Endodermal cell (in vitro differentiated cells): ENCODE data around the gene TGFBI. TPM values are rescaled to one million over a fixed set of nuclear protein-coding genes. Genes with fewer than 3 reads are reported as not detected.
A peak's percentile ranks its signal among the peaks of the same experiment; 100 is the strongest.

Source experiments
- DNase-seq: peaks from one replicate; pipeline ENCODE4 v3.0.0-alpha.2; 2017
- H3K27ac ChIP-seq: 2 replicates; pipeline ENCODE4 v1.5.1; 2013; ENCODE audit warnings: mild to moderate bottlenecking, low read depth, low read length, moderate library complexity
- H3K27me3 ChIP-seq: 2 replicates; pipeline ENCODE4 v1.6.1; 2013; ENCODE audit warnings: mild to moderate bottlenecking, low read length, moderate library complexity; ENCODE audit not compliant: insufficient read depth, control insufficient read depth, poor library complexity, severe bottlenecking
- H3K36me3 ChIP-seq: 2 replicates; pipeline ENCODE4 v1.7.0; 2013; ENCODE audit warnings: mild to moderate bottlenecking, low read length, moderate library complexity; ENCODE audit not compliant: control insufficient read depth, insufficient read depth
- H3K4me1 ChIP-seq: one replicate; pipeline ENCODE4 v1.7.0; 2013; ENCODE audit warnings: low read length; ENCODE audit not compliant: control insufficient read depth, insufficient read depth
- H3K4me3 ChIP-seq: 2 replicates; pipeline ENCODE4 v1.5.1; 2013; ENCODE audit warnings: mild to moderate bottlenecking, low read length, moderate library complexity
- H3K9ac ChIP-seq: 2 replicates; pipeline ENCODE4 v1.6.1; 2013; ENCODE audit warnings: mild to moderate bottlenecking, low read length, moderate library complexity; ENCODE audit not compliant: poor library complexity, severe bottlenecking; ENCODE audit errors: extremely low read depth
- H3K9me3 ChIP-seq: 2 replicates; pipeline ENCODE4 v1.6.1; 2013; ENCODE audit warnings: mild to moderate bottlenecking, low read length, moderate library complexity; ENCODE audit not compliant: control insufficient read depth
- H3K27ac Mint-ChIP-seq: 2 replicates; pipeline ENCODE4 v1.8.0; 2020; ENCODE audit warnings: mixed read lengths
- H3K27me3 Mint-ChIP-seq: 2 replicates; pipeline ENCODE4 v1.8.0; 2021; ENCODE audit warnings: mild to moderate bottlenecking, mixed read lengths; ENCODE audit not compliant: insufficient read depth
- H3K36me3 Mint-ChIP-seq: 2 replicates; pipeline ENCODE4 v1.8.0; 2020; ENCODE audit warnings: low read depth, mixed read lengths
- H3K4me1 Mint-ChIP-seq: 2 replicates; pipeline ENCODE4 v1.8.0; 2020; ENCODE audit warnings: mixed read lengths
- H3K4me3 Mint-ChIP-seq: 2 replicates; pipeline ENCODE4 v1.8.0; 2020; ENCODE audit warnings: mild to moderate bottlenecking, moderate library complexity, mixed read lengths
- H3K9me3 Mint-ChIP-seq: 2 replicates; pipeline ENCODE4 v1.8.0; 2020; ENCODE audit warnings: mild to moderate bottlenecking, mixed read lengths
- CTCF ChIP-seq: fragments of 200-600 bp; sonication (generic); conservative IDR thresholded peaks from 2 replicates; pipeline ENCODE4 v1.5.0; 2021; ENCODE audit warnings: antibody characterized with exemption, mild to moderate bottlenecking
- WGBS, 2 experiments: methylation state at CpG; one replicate each; pipeline versions ENCODE4 v1.1.5 to v1.1.7; 2013; ENCODE audit warnings: missing lambda C conversion rate in 2 of 2, mixed read lengths in 1 of 2; ENCODE audit not compliant: insufficient coverage in 1 of 2, insufficient read length in 1 of 2; 5-methylcytosine and 5-hydroxymethylcytosine counted together
- total RNA-seq, 2 donors: library from RNA; stranded (reverse); fragmentation: NEBNext Ultra II Directional in 1 of 2; extraction: Animal tissue kit (Norgen Biotek cat#: 25700) in 1 of 2; gene quantifications; 2 replicates in 1 of 2; 3 replicates in 1 of 2; pipeline ENCODE4 v1.2.1, GENCODE V29; 2021

TGFBI gene
- total RNA-seq, 2 donors from 2014 or later: 2.8 to 4.9 TPM

GRCh38 chr5:136028090-136028489 lies 698 bp upstream of the TGFBI start:
- Mint-ChIP-seq H3K4me1 (peaks cover 9% of the 10 kb centered on the region), H3K4me3 (peak overlapping the region; percentile 59), H3K36me3 (no peaks in the 10 kb centered on the region), H3K27me3 (peaks cover 85% of the 10 kb centered on the region), H3K9me3 (no peaks in the 10 kb centered on the region), H3K27ac (no peak overlapping the region)
- Histone ChIP-seq H3K9ac (no peak overlapping the region), H3K27ac (no peak overlapping the region), H3K27me3 (peaks cover 65% of the 10 kb centered on the region), H3K36me3 (no peaks in the 10 kb centered on the region), H3K9me3 (no peaks in the 10 kb centered on the region), H3K4me3 (no peak overlapping the region), H3K4me1 (no peaks in the 10 kb centered on the region)
- 42 to 43% methylated on average over 1 to 3 of the region's 3 CpGs for WGBS, 2 experiments
- TF ChIP-seq CTCF: no peak
- DNase-seq: peak; percentile 46

GRCh38 chr5:136030252-136030651 lies 1.5 kb downstream of the TGFBI start:
- peaks cover 70% of the 10 kb centered on the region for H3K27me3 Mint-ChIP-seq
- no peak overlapping the region for H3K4me3 Mint-ChIP-seq
- H3K4me1 ChIP-seq: no peaks in the 10 kb centered on the region

GRCh38 chr5:136030956-136031611 lies 2.3 kb downstream of the TGFBI start:
- H3K4me3 Mint-ChIP-seq: no peak overlapping the region
- peak; percentile 26 for DNase-seq
- Histone ChIP-seq H3K27me3 (peaks cover 52% of the 10 kb centered on the region), H3K4me3 (no peak overlapping the region), H3K9me3 (no peaks in the 10 kb centered on the region), H3K9ac (no peak overlapping the region), H3K4me1 (no peaks in the 10 kb centered on the region), H3K36me3 (no peaks in the 10 kb centered on the region), H3K27ac (no peak overlapping the region)
- peaks cover 9% of the 10 kb centered on the region for H3K4me1 Mint-ChIP-seq
- no peaks in the 10 kb centered on the region for H3K36me3 Mint-ChIP-seq
- 85 to 92% methylated on average over 7 to 8 of the region's 8 CpGs for WGBS, 2 experiments
- no peaks in the 10 kb centered on the region for H3K9me3 Mint-ChIP-seq
- H3K27me3 Mint-ChIP-seq: peaks cover 62% of the 10 kb centered on the region
- no peak overlapping the region for H3K27ac Mint-ChIP-seq
- TF ChIP-seq CTCF: no peak

More at GRCh38 chr5:136030252-136030651, 1.5 kb downstream of the TGFBI start:
- no peak overlapping the region for H3K4me3 ChIP-seq
- 86% methylated on average over 2 of the region's 2 CpGs; no CpG with 5 or more reads in 1 of the 2 experiments for WGBS, 2 experiments
- peak; percentile 25 for DNase-seq
- no peak for TF ChIP-seq CTCF
- H3K27me3 ChIP-seq: peaks cover 61% of the 10 kb centered on the region
- Mint-ChIP-seq H3K4me1 (peaks cover 9% of the 10 kb centered on the region), H3K9me3 (no peaks in the 10 kb centered on the region), H3K36me3 (no peaks in the 10 kb centered on the region), H3K27ac (no peak overlapping the region)
- H3K36me3 ChIP-seq: no peaks in the 10 kb centered on the region
- H3K9ac ChIP-seq: no peak overlapping the region
- H3K9me3 ChIP-seq: no peaks in the 10 kb centered on the region
- no peak overlapping the region for H3K27ac ChIP-seq
